BJ (cell line): ENCODE measurements around the gene MAST1. TPM values are rescaled to one million over a fixed set of nuclear protein-coding genes. Genes with fewer than 3 reads are reported as not detected.

Source experiments
- CTCF ChIA-PET: fragments of 350-600 bp; formaldehyde crosslinking; extraction: SDS; loops from one replicate; lab custom pipeline; 2021; ENCODE audit warnings: antibody characterized with exemption, inconsistent platforms; lab: Yijun Ruan, JAX
- POLR2A ChIA-PET: fragments of 300-600 bp; sonication (Branson Sonifier 250); formaldehyde crosslinking; extraction: SDS; loops from one replicate; lab custom pipeline; 2021; ENCODE audit warnings: antibody characterized with exemption; lab: Charles Lee
- DNase-seq: peaks from one replicate; pipeline ENCODE4 v3.0.0-alpha.2; 2011; ENCODE audit warnings: low read depth
- H3K27me3 ChIP-seq: 2 replicates; pipeline ENCODE4 v1.6.0; 2011; ENCODE audit warnings: low read length; ENCODE audit not compliant: control insufficient read depth, insufficient read depth
- H3K36me3 ChIP-seq: 2 replicates; pipeline ENCODE4 v1.5.1; 2011; ENCODE audit warnings: low read length; ENCODE audit not compliant: control insufficient read depth, insufficient read depth
- H3K4me3 ChIP-seq: 2 replicates; pipeline ENCODE4 v1.5.1; 2011; ENCODE audit warnings: low read depth, mild to moderate bottlenecking, control low read depth, low read length
- polyA plus RNA-seq: library from polyadenylated mRNA; depleted of rRNA; stranded (reverse); fragments of >200 nt; gene quantifications from 2 replicates; pipeline ENCODE4 v1.2.3, GENCODE V29; 2011
- TF ChIP-seq, protein P1 (sequence below): IDR thresholded peaks from 2 replicates; pipeline ENCODE4 v1.5.1; 2011; ENCODE audit warnings: low read depth, mild to moderate bottlenecking, control low read depth, inconsistent platforms, low read length, moderate library complexity; ENCODE audit not compliant: insufficient read depth

MAST1 gene
- polyA plus RNA-seq, 1 experiment, result 0.25 TPM

DNA sequence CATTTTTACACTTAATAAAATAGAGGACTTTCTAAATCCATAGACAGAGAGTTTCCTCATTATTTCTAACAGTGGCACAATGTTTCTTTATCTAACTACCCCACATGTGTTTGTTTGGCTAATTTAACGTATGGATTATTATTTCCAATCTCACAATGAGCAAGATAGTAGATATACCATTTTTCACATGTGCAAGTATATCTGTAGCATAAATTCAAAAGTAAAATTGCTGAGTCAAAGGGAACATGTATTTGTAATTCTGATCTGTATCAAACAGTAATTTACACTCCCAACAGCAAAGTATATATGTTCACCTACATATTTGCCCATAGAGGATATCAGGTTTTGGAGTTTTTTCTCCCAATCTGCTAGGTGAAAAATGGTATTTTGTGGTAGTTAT lies 18.3 kb downstream of the MAST1 start:
- H3K4me3 ChIP-seq, result no peak overlapping the region
- no peak for DNase-seq
- no peaks in the 10 kb centered on the region for H3K36me3 ChIP-seq
- POLR2A ChIA-PET, result no interaction called here
- CTCF ChIA-PET, result interaction anchor here (4.0 kb wide), 1 partner anchor 9 kb away, joined by 21 read pairs; no protein-coding TSS in a partner anchor
- H3K27me3 ChIP-seq, result no peaks in the 10 kb centered on the region
- TF ChIP-seq, protein P1, sequence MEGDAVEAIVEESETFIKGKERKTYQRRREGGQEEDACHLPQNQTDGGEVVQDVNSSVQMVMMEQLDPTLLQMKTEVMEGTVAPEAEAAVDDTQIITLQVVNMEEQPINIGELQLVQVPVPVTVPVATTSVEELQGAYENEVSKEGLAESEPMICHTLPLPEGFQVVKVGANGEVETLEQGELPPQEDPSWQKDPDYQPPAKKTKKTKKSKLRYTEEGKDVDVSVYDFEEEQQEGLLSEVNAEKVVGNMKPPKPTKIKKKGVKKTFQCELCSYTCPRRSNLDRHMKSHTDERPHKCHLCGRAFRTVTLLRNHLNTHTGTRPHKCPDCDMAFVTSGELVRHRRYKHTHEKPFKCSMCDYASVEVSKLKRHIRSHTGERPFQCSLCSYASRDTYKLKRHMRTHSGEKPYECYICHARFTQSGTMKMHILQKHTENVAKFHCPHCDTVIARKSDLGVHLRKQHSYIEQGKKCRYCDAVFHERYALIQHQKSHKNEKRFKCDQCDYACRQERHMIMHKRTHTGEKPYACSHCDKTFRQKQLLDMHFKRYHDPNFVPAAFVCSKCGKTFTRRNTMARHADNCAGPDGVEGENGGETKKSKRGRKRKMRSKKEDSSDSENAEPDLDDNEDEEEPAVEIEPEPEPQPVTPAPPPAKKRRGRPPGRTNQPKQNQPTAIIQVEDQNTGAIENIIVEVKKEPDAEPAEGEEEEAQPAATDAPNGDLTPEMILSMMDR, result no peak

DNA sequence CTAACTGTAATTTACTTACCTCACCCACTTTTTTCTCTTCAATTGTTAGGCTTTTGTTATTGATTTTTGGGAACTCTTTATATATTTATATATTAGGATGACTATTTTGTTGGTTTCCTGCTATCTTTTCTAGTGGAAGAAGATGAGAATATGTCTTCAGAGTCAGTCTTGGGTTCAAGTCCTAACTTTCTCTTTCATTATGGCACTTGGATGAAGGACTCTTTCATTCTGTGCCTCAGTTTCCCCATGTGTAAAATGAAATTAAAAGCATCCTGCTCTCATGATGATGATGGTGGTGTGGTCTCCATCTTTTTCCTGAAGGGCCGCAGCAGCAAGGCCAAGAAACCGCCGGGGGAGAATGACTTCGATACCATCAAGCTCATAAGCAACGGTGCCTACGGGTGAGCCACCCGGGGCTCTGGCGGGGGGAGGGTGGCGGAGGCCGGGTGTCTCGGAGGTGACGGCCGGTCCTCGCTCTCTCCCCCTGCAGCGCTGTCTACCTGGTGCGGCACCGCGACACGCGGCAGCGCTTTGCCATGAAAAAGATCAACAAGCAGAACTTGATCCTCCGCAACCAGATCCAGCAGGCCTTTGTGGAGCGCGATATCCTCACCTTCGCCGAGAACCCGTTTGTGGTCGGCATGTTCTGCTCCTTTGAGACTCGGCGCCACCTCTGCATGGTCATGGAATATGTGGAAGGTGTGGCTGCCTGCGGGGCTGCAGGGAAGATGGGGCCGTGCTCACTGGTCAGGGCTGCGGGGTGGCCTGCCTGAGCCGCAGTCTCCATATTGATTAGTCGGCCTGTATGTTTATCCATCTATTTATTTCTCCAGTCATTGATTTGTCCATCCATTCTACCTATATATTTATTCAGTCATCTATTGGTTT lies 20.0 kb downstream of the MAST1 start:
- H3K4me3 ChIP-seq, result no peak overlapping the region
- no peak for DNase-seq
- ChIA-PET CTCF (interaction anchor here (1.0 to 4.0 kb wide), 3 partner anchors 10 to 101 kb away, joined by 3 to 21 read pairs (median 4); no protein-coding TSS in a partner anchor), POLR2A (no interaction called here)
- H3K27me3 ChIP-seq, result 0 out of 2 replicates have a peak, but pooled peaks cover under 1% of the 10 kb centered on the region
- H3K36me3 ChIP-seq, result no peaks in the 10 kb centered on the region
- TF ChIP-seq, protein P1, result no peak

DNA sequence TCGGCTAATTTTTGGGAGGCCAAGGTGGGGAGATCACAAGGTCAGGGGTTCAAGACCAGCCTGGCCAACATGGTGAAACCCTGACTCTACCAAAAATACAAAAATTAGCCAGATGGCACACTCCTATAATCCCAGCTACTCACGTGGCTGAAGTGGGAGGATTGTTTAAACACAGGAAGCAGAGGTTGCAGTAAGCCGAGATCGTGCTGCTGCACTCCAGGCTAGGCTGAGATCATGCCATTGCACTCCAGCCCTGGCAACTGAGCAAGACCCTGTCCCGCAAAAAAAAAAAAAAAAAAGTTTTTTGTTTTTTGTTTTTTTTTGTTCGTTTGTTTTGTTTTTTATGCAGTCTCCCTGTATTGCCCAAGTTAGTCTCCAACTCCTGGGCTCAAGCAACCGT lies 21.2 kb downstream of the MAST1 start:
- TF ChIP-seq, protein P1, result no peak
- ChIA-PET CTCF (interaction anchor here (0.8 to 4.0 kb wide), 3 partner anchors 12 to 1697 kb away, joined by 3 to 21 read pairs (median 4); no protein-coding TSS in a partner anchor), POLR2A (no interaction called here)
- H3K27me3 ChIP-seq, result 0 out of 2 replicates have a peak, but pooled peaks cover 1% of the 10 kb centered on the region
- H3K4me3 ChIP-seq, result no peak overlapping the region
- no peak for DNase-seq
- H3K36me3 ChIP-seq, result no peaks in the 10 kb centered on the region

DNA sequence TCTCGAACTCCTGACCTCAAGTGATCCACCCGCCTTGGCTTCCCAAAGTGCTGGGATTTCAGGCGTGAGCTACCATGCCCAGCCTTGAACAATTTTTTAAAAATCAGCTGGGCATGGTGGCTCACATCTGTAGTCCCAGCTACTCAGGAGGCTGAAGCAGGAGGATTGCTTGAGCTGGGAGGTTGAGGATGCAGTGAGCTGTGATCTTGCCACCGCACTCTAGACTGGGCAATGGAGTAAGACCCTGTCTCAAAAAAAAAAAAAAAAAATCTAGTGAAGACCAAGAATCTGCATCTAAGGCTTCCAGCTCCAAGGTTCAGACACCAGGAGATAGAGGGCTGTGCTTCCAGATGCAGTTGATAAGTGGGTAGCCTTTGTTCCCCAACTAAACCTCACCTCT lies 25.8 kb downstream of the MAST1 start:
- ChIA-PET POLR2A (no interaction called here), CTCF (interaction anchor here (0.8 to 1.7 kb wide), 3 partner anchors 16 to 71 kb away, joined by 3 to 12 read pairs (median 5); no protein-coding TSS in a partner anchor)
- H3K27me3 ChIP-seq, result 0 out of 2 replicates have a peak, but pooled peaks cover 1% of the 10 kb centered on the region
- TF ChIP-seq, protein P1, result no peak
- no peaks in the 10 kb centered on the region for H3K36me3 ChIP-seq
- H3K4me3 ChIP-seq, result no peak overlapping the region
- no peak for DNase-seq
